HG03159 (cell line): ENCODE measurements around the gene PPP2R2C.

ENCODE experiments used
- ATAC-seq: cut with Tn5 transposase; IDR thresholded peaks from one replicate; pipeline ENCODE4 v1.9.1; 2021; ENCODE audit warnings: mild to moderate bottlenecking, moderate library complexity; ENCODE audit not compliant: unreplicated experiment

Gene PPP2R2C

DNA sequence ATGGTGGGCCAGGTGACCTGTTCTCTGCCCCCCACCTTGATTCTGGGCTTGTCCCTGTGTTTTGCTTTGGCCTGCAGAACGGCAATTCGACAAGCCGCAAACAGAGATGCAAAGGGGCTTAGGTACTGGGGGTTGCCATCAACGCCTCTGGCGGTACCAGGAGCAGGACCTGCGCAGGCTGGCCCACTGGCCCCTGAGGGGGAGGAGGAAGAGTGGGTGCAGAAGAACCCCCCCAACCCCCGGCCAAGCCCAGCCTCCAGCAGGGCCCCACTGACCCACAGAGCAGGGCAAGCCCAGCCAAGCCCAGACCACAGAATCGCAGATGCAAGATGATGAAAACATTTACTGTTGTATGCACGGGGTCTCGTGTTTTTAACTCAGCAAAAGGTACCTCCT, 89.4 kb downstream of the PPP2R2C start:
- no peak for ATAC-seq

DNA sequence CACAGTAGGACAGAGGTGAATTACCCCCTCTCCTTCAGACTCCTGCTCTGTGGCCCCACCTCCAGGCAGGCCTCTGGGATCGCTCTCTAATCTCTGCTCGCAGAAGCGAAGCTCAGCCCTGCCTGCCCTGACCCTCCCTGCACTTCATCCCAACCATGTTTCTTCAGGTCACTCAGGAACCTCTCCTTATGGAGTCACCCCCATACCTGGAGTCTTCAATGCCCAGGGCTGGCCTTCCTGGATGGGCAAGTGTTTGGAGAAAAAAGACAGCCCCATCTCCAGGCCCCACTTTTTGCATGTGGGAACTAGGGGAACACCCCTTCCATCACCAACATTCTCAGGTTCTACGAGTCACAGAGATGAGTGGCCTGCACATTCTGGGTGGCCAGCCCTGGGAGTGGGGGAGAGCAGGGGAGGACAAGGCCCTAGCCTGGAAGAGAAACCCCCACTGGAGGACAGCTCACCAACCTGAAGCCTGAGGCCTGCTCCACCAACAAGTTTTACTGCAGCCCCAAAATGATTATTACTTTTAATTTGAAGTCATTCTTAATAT, 90.8 kb downstream of the PPP2R2C start:
- no peak for ATAC-seq

DNA sequence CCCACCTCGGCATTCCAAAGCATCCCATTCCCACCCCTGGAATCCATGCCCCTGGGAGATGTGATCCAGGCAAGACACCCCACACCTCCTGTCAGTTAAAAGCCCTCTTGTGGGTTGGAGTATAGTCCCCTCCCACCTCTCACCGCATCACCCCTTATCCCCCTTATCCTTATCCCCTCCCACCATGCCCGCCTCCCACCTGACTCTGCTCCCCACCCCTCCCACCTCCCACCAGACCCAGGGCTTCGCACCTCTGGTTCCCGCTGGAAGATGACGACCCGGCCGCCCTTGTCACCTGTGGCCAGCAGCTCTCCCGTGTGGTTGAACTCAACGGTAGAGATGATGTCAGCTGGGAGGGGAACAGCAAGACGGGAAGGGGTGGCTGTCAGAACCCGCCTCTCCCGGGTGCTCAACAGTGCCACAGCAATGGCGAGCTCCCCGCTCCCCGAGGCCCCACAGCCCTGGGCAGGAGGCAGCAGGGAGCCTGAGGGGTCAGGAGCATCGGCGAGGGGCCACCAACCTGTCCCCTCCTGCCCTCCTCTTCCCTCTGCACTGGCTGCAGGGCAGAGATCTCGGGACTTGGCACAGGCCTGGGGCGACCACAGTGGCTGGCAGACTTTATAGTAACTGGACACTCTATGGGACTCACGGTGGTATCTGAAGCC, 91.5 kb downstream of the PPP2R2C start:
- ATAC-seq = no peak

- ATAC-seq = no peak
Measured at GRCh38 chr4:6379767-6380745, 92.4 kb downstream of the PPP2R2C start.

GRCh38 chr4:6378493-6379445, 93.6 kb downstream of the PPP2R2C start:
- ATAC-seq = no peak

DNA sequence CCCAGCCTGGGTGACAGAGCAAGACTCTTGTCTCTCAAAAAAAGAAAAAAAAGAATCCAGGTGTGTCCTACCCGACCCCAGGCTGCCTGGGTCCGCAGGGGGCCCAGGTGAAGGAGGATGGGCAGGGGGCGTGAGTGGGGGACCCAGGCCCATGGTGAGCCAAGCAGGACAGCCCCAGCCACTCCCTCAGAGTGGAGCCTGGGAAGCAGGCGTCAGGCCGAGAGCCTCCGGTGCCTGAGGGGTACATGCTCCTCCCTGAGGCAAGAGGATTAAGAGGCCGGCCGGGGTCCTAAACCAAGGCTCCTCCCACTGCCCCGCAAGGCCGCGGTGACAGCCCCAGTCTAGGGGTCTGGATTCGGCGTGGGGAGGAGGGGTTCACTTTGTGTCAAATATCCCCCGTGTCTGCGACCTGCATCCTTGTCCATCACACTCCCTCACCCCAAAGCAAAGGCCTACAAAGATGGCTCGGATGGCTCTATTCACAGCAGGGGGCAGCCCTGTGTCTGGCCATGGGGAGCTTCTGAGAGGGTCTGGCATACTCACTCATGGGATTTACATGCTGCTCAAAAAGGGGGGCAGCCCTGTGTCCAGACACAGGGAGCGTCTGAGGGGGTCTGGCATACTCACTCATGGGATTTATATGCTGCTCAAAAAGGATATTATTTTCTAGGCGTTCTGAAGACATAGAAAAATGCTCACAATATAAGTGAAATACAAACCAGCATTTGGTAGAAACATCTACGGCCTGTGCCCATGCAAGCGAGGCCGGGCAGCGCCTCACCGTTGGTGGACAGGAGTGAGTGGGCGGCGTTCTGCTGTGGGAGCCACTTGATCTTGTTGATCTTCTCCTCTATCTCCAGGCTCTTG, 94.6 kb downstream of the PPP2R2C start:
- ATAC-seq = no peak

DNA sequence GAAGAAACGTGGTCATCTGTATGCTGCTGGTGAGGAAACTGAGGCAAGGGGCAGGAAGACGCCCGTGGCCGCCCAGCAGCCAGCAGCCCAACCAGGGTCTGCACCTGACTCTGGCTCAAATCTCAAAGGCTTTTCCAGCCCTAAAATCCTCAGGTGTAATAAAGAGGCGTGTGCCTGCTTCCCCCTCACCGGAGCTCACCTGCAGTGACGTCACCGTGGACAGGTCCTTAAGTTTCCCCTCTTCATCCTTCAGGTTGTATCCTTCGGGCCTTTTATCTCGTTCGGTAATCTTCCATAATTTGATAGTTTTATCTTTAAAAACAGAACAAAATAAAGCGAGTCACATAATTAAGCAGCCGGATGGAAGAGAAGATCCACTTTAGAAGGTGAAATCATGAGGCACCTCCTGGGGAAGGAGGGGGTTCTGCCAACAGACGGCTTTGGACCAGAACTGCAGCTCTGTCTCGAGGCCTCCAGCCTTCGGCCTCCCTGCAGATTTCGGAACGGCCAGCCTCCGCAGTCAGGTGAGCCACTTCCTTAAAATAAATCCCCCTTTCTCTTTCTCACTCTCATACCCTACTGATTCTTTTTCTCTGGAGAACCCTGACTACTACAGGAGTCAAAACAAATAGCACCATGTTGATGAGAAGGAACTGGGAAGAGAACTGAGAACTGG, 96.7 kb downstream of the PPP2R2C start:
- no peak for ATAC-seq

GRCh38 chr4:6374575-6374974, 97.8 kb downstream of the PPP2R2C start:
- ATAC-seq = no peak

GRCh38 chr4:6373541-6374410, 98.6 kb downstream of the PPP2R2C start:
- no peak for ATAC-seq

GRCh38 chr4:6372649-6373525, 99.5 kb downstream of the PPP2R2C start:
- ATAC-seq = peak; percentile 66

DNA sequence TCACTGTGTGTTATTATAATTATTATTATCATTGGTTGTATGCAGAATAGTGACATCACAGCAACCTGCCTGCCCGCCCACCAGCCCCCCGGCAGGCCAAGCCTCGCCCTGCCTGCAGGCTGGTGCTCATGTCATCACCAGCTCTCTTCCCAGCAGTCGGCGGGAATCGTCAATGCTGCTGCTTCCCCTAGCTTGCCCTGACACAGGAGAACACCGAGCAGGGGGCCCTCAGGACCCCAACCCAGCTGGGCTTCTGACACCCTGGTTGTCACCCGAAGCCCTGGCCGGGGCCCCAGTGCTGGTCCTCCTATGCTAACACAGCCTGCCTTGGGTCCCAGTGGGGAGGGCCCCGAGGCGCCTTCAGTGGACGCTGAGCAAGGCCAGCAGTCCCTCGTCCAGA, 100.6 kb downstream of the PPP2R2C start:
- ATAC-seq = no peak

DNA sequence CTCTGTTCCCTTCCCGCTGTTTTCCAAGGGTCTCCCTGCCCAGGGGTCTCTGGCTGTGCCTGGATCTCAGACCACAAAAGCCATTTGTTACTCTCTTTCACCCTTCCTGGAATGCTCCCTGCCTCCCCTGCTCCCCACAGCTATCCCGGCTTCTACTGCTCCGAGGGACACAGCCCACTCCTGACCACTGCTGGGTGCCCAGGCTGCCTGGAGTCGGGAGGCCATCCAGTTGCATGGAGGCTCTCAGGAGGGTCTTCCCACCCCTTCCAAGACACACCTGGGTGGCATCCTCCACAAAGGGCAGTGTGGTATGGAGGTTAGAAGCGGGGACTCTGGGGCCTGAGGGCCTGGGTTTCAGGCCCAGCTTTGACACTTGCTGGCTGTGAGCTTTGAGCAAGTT, 101.1 kb downstream of the PPP2R2C start:
- ATAC-seq = no peak

DNA sequence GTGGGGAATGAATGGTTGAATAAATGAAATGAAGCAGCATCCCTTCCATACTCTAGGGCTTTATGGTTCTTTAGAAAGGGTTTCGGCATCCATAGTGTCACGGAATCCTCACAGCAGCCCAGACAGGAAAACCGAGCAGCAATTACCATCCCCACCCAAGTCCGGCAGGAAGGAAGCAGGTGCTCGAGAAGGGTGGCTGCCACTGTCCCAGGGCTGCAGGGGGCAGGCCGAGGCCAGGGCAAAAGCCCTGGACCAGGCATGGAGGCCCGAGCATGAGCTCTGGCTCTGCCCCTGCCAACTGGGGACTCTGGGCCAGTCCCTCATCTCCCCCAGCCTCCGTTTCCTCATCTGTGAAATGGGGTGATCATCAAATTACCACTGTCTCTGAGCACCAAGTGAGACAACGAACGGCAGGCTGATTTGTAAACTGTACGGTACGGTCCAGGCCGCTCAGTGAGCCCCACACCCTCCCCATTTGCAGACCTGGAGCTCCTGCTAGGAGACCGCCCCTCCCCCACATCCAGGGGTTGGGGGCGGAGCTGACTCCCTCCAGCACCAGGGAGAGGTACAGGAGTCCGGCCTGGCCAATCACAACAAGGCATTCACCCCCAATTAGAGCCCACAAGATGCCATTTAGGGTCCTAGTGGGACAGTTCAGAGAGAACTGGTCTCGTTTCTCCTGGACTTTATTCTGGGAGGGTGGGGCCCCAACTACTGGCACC, 102.3 kb downstream of the PPP2R2C start:
- ATAC-seq = no peak

- no peak for ATAC-seq
Measured at GRCh38 chr4:6369511-6369910, 102.9 kb downstream of the PPP2R2C start.

DNA sequence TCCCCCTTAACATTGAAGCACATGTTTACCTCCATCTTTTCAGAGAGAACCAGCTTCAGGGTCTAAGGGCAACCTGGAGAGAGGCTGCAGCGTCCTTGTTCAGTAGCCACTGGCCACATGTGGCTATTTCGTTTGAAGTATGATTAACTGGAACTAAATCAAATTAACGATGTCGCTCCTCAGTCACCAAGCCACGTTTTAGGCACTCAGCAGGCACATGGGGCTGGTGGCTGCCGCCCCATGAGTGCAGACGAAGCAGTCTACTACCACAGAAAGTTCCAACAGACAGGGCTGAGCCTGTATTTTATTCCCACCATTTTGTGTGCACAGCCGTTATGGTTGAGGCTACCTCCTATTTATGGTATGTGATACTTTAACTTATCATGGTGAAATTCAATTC, 103.4 kb downstream of the PPP2R2C start:
- no peak for ATAC-seq

DNA sequence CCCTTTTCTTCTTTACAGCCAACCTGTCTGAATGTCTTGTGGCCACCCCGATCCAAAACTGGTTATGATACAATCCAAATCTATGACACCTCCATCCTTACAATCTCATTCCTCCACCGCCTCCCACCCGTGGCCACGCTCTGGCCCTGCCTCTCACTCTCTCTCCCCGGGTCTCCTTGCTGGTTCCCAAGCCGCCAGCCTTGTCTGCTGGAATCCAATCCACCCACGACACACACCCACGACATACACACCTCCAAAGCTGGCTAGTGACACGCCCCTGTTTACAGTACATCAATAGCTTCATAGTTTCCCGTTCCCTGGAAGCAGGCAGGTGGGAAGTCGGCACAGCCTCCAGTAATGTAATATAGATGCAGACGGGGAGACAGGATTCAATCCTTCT, 103.8 kb downstream of the PPP2R2C start:
- ATAC-seq = no peak

DNA sequence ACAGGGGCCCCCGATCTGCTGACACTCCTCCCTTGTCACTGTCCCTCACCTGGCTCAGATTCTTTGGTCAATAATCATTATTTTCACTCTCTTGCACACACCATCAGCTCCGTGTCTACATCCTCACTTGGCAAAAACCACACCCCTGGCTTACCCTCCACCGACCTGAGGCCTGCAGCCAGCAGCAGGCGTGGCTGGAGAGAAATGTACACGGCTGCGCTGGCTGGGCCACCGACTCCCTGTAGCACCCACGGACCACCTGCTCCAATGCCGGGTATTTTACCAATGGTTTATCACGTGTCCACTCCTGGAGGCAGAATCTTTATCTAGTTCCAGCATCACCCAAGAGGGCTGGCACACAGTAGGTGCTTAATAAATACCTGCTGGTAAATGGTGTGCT, 104.3 kb downstream of the PPP2R2C start:
- no peak for ATAC-seq
